K562 (cell line): Measurements from ENCODE around the gene CEP126. TPM values are rescaled to one million over a fixed set of nuclear protein-coding genes. Genes with fewer than 3 reads are reported as not detected.

Source experiments
- ATAC-seq: fragments of 200-7000 bp; cut with Tn5 transposase; 3 replicates; pipeline ENCODE4 v1.9.1; 2020; ENCODE audit warnings: moderate library complexity
- BruUV-seq: library from RNA; stranded (reverse); fragments of 400-500 nt; replicated peaks from 2 replicates; lab custom pipeline; 2021; lab: Mats Ljungman, UMichigan
- CTCF ChIA-PET: fragments of 300-600 bp; formaldehyde crosslinking; extraction: SDS; loops from one replicate; lab custom pipeline; 2021; ENCODE audit warnings: low intra/inter-chr PET ratio; lab: Yijun Ruan, JAX
- POLR2A ChIA-PET: fragments of 300-600, 350-650 bp; sonication (Branson Sonifier 250); formaldehyde crosslinking; extraction: SDS; loops from one replicate; lab custom pipeline; 2021; ENCODE audit warnings: antibody characterized with exemption, inconsistent platforms; lab: Yijun Ruan, JAX
- DNase-seq, 4 experiments: peaks; one replicate each; pipeline versions ENCODE4 v3.0.0 to v3.0.0-alpha.2; 2011 to 2018; ENCODE audit warnings: low spot score in 3 of 4, mixed read lengths in 3 of 4; ENCODE audit errors: extremely low read depth in 1 of 4
- FAIRE-seq: peaks from 2 replicates; lab custom pipeline; 2011; peaks lifted over from hg19 to GRCh38; lab: Jason Lieb, UNC
- H2AFZ ChIP-seq: 2 replicates; pipeline ENCODE4 v1.6.0; 2011; ENCODE audit warnings: low read depth, low read length, control low read depth, inconsistent platforms
- H3K27ac ChIP-seq: fragments of 200-600 bp; 3 replicates; pipeline ENCODE4 v1.8.0; 2011; ENCODE audit warnings: low read depth, mild to moderate bottlenecking, control low read depth, inconsistent platforms, low read length, moderate library complexity, mixed read lengths; ENCODE audit errors: extremely low read depth
- H3K27me3 ChIP-seq, 2 experiments: fragments of 300-600 bp in 1 of 2; 2 replicates in 1 of 2; 3 replicates in 1 of 2; pipeline versions ENCODE4 v1.6.0 to v1.8.0; 2011; ENCODE audit warnings: inconsistent platforms in 2 of 2, low read length in 2 of 2, mild to moderate bottlenecking in 1 of 2, mixed read lengths in 1 of 2, moderate library complexity in 1 of 2; ENCODE audit not compliant: control insufficient read depth in 2 of 2, insufficient read depth in 2 of 2
- H3K36me3 ChIP-seq: fragments of 300-600 bp; 3 replicates; pipeline ENCODE4 v1.8.0; 2011; ENCODE audit warnings: mild to moderate bottlenecking, low read length, inconsistent platforms; ENCODE audit not compliant: control insufficient read depth, insufficient read depth
- H3K4me1 ChIP-seq, 2 experiments: fragments of 200-600 bp in 1 of 2; replicated peaks in 1 of 2; 2 replicates in 1 of 2; 3 replicates in 1 of 2; pipeline versions ENCODE4 v1.5.1 to v1.8.0; 2011; ENCODE audit warnings: inconsistent platforms in 2 of 2, low read length in 2 of 2, mild to moderate bottlenecking in 1 of 2, mixed read lengths in 1 of 2, moderate library complexity in 1 of 2; ENCODE audit not compliant: control insufficient read depth in 2 of 2, insufficient read depth in 2 of 2
- H3K4me2 ChIP-seq: 2 replicates; pipeline ENCODE4 v1.6.1; 2011; ENCODE audit warnings: low read length, control low read depth, inconsistent platforms, mixed read lengths; ENCODE audit not compliant: insufficient read depth
- H3K4me3 ChIP-seq: fragments of 200-600 bp; sonication (generic), shearing (Covaris generic); 2 replicates; pipeline ENCODE4 v1.5.1; 2016; ENCODE audit warnings: control low read depth, inconsistent platforms
- H3K79me2 ChIP-seq: fragments of 200-600 bp; 3 replicates; pipeline ENCODE4 v1.8.0; 2011; ENCODE audit warnings: low read length, inconsistent platforms; ENCODE audit not compliant: control insufficient read depth, insufficient read depth
- H3K9ac ChIP-seq, 2 experiments: 2 replicates each; pipeline versions ENCODE4 v1.6.0 to v1.6.1; 2011; ENCODE audit warnings: low read depth in 2 of 2, low read length in 2 of 2, control low read depth in 1 of 2, inconsistent platforms in 1 of 2, mild to moderate bottlenecking in 1 of 2, mixed read lengths in 1 of 2; ENCODE audit not compliant: insufficient read depth in 1 of 2
- H3K9me1 ChIP-seq: one replicate; pipeline ENCODE4 v1.6.0; 2011; ENCODE audit warnings: inconsistent platforms, mild to moderate bottlenecking, low read length, moderate library complexity; ENCODE audit not compliant: control insufficient read depth, insufficient read depth
- H3K9me3 ChIP-seq: replicated peaks from 2 replicates; pipeline ENCODE4 v1.5.1; 2011; ENCODE audit warnings: low read depth, low read length, inconsistent platforms; ENCODE audit not compliant: control insufficient read depth, insufficient read depth
- H4K20me1 ChIP-seq: replicated peaks from 2 replicates; pipeline ENCODE4 v1.6.1; 2011; ENCODE audit warnings: low read length, inconsistent platforms, mixed read lengths; ENCODE audit not compliant: control insufficient read depth, insufficient read depth
- BCL6 ChIP-seq: fragments of 250-450 bp; sonication (Bioruptor Pico); IDR thresholded peaks from 2 replicates; pipeline ENCODE4 v1.4.0; 2020
- CHD2 ChIP-seq: IDR thresholded peaks from 2 replicates; pipeline ENCODE4 v1.6.1; 2011; ENCODE audit warnings: low read depth, low read length
- E2F3 ChIP-seq: fragments of 250-450 bp; sonication (Bioruptor Pico); IDR thresholded peaks from 2 replicates; pipeline ENCODE4 v1.4.0; 2020; ENCODE audit warnings: mild to moderate bottlenecking
- FIP1L1 ChIP-seq: fragments of 200-400 bp; formaldehyde crosslinking; IDR thresholded peaks from 2 replicates; pipeline ENCODE4 v1.6.1; 2018; ENCODE audit warnings: mild to moderate bottlenecking, low read depth, low read length; ENCODE audit not compliant: poor library complexity, severe bottlenecking
- GTF2B ChIP-seq: IDR thresholded peaks from 2 replicates; pipeline ENCODE4 v1.6.1; 2011; ENCODE audit not compliant: insufficient read length; ENCODE audit errors: extremely low read depth
- NFE2L1 ChIP-seq: fragments of 450-650 bp; IDR thresholded peaks from 2 replicates; pipeline ENCODE4 v1.6.1; 2016; ENCODE audit warnings: missing genetic modification characterization, low read depth, mild to moderate bottlenecking, missing compliant biosample characterization, moderate library complexity, borderline replicate concordance
- RUNX1 ChIP-seq: sonication (generic); IDR thresholded peaks from 2 replicates; pipeline ENCODE4 v1.6.1; 2016; ENCODE audit warnings: antibody characterized with exemption, low read depth
- TAF9B ChIP-seq: fragments of 450-650 bp; IDR thresholded peaks from 2 replicates; pipeline ENCODE4 v1.6.1; 2018; ENCODE audit warnings: mild to moderate bottlenecking; ENCODE audit not compliant: partially characterized antibody
- TBP ChIP-seq: optimal IDR thresholded peaks from 2 replicates; pipeline ENCODE3; 2011; ENCODE audit warnings: low read depth, low read length, improper control_type of control experiment
- VEZF1 ChIP-seq: fragments of 200-800 bp; sonication (Bioruptor generic); IDR thresholded peaks from 2 replicates; pipeline ENCODE4 v1.6.1; 2017; ENCODE audit warnings: missing genetic modification characterization, missing compliant biosample characterization
- XRCC3 ChIP-seq: fragments of 450-650 bp; IDR thresholded peaks from 2 replicates; pipeline ENCODE4 v1.6.1; 2017; ENCODE audit warnings: mild to moderate bottlenecking, moderate library complexity
- ZNF24 ChIP-seq: fragments of 450-650 bp; IDR thresholded peaks from 2 replicates; pipeline ENCODE4 v1.6.1; 2016
- WGBS: fragments of 100-300 bp; shearing (Covaris generic); methylation state at CpG from one replicate; pipeline ENCODE4 v1.1.6; 2016; ENCODE audit warnings: low coverage, mixed read lengths; ENCODE audit not compliant: insufficient coverage; ENCODE audit errors: missing lambda C conversion rate; 5-methylcytosine and 5-hydroxymethylcytosine counted together
- in situ Hi-C: fragments of 300-500 bp; cut with MboI; formaldehyde crosslinking; loops from 4 replicates; pipeline ENCODE4 v1.15.0; 2018; ENCODE audit warnings: inconsistent platforms, mixed read lengths
- intact Hi-C: fragments of 100-400 bp; cut with micrococcal nuclease; formaldehyde crosslinking; loops from 2 replicates; pipeline ENCODE4 v1.14.2; 2022
- polyA plus RNA-seq, 8 experiments: library from polyadenylated mRNA; depleted of rRNA in 4 of 8; stranded (reverse) in 5 of 8; unstranded in 3 of 8; fragments of >200 nt; fragmentation: Nextera tagmentation in 2 of 8; fragmentation: Illumina TruSeq in 1 of 8; extraction: Ambion mirVana in 2 of 8; extraction: Trizol in 1 of 8; gene quantifications; 2 replicates each; pipeline versions ENCODE4 v1.2.1 to v1.2.3, GENCODE V29; 2011 to 2014; ENCODE audit warnings: inconsistent platforms in 1 of 8, missing spikeins in 1 of 8
- total RNA-seq, 7 experiments: library from RNA; depleted of rRNA in 6 of 7; stranded (reverse); fragments of >200 nt in 6 of 7; fragmentation: Illumina TruSeq in 2 of 7; extraction: Trizol in 2 of 7; gene quantifications; 2 replicates each; pipeline versions ENCODE4 v1.2.1 to v1.2.3, GENCODE V29; 2011 to 2021; ENCODE audit warnings: low replicate concordance in 1 of 7
- TF ChIP-seq, protein P1 (sequence below): fragments of 250-450 bp; sonication (Bioruptor Pico); IDR thresholded peaks from 2 replicates; pipeline ENCODE4 v1.8.0; 2022; ENCODE audit warnings: inconsistent platforms, mild to moderate bottlenecking, moderate library complexity, borderline replicate concordance

The CEP126 gene
- total and polyA plus RNA-seq, 9 of the 15 experiments (the other 6 are each of a cell fraction or from before 2014, with no cell fraction given): 0.01 to 0.11 (median 0.07) TPM; not detected in 3

GRCh38 chr11:101929294-101929915 is 14.6 kb downstream of the CEP126 start:
- POLR2A ChIA-PET: no interaction called here
- DNase-seq (no peak), ATAC-seq (no peak), FAIRE-seq (no peak)
- Histone ChIP-seq H3K9me1 (no peaks in the 10 kb centered on the region), H2AFZ (no peak overlapping the region), H3K79me2 (no peaks in the 10 kb centered on the region), H3K9me3 (no peaks in the 10 kb centered on the region), H3K4me3 (no peak overlapping the region), H3K4me2 (no peak overlapping the region), H3K9ac (no peak overlapping the region), H4K20me1 (no peaks in the 10 kb centered on the region), H3K27ac (no peak overlapping the region), H3K27me3 (no peaks in the 10 kb centered on the region), H3K4me1 (no peaks in the 10 kb centered on the region), H3K36me3 (no peaks in the 10 kb centered on the region)
- TF ChIP-seq CHD2 (no peak), FIP1L1 (no peak), ZNF24 (no peak)
- intact Hi-C loops (no loop called here), in situ Hi-C loops (no loop called here)
- WGBS: 2% methylated on average over 5 of the region's 5 CpGs
- CTCF ChIA-PET: no interaction called here
- no TSS peak for BruUV-seq

DNA sequence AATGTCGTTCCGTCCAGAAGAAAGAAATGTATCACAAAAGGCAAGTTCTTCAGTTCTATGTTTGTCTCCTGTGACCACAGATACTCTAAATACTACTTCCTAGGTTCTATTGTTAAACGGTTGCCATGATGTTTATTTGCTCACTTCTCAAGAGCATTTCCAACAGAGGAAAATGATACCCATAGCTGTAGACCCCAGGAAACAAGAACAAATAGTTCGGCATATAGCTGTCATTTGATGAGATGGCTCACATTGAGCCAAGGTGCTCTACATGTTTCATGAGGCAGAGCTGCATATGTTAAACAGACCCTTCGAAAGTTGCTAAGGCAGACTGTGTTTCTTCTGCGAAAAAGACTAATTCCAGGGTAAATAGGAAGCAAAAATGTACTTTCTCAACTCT is 16.9 kb downstream of the CEP126 start:
- in situ Hi-C loops (no loop called here), intact Hi-C loops (no loop called here)
- DNase-seq: no peak
- no peak for TF ChIP-seq E2F3
- TF ChIP-seq RUNX1: no peak
- TF ChIP-seq VEZF1: no peak
- TF ChIP-seq NFE2L1 (tag): no peak
- TF ChIP-seq, protein P1, sequence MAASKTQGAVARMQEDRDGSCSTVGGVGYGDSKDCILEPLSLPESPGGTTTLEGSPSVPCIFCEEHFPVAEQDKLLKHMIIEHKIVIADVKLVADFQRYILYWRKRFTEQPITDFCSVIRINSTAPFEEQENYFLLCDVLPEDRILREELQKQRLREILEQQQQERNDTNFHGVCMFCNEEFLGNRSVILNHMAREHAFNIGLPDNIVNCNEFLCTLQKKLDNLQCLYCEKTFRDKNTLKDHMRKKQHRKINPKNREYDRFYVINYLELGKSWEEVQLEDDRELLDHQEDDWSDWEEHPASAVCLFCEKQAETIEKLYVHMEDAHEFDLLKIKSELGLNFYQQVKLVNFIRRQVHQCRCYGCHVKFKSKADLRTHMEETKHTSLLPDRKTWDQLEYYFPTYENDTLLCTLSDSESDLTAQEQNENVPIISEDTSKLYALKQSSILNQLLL (CRISPR knock-in tag): no peak
- no peak for TF ChIP-seq GTF2B
- TF ChIP-seq BCL6 (CRISPR knock-in tag): no peak
- no peak for TF ChIP-seq XRCC3
- TF ChIP-seq TBP: no peak
- no peak for TF ChIP-seq TAF9B

More for the DNA sequence above, 16.9 kb downstream of the CEP126 start:
- Histone ChIP-seq H4K20me1 (no peaks in the 10 kb centered on the region), H3K9ac (no peak overlapping the region), H3K36me3 (no peaks in the 10 kb centered on the region), H3K9me3 (no peaks in the 10 kb centered on the region), H3K4me3 (no peak overlapping the region), H2AFZ (no peak overlapping the region), H3K79me2 (no peaks in the 10 kb centered on the region), H3K27me3 (no peaks in the 10 kb centered on the region), H3K4me2 (no peak overlapping the region), H3K27ac (no peak overlapping the region), H3K9me1 (no peaks in the 10 kb centered on the region), H3K4me1 (no peaks in the 10 kb centered on the region)
- no TSS peak for BruUV-seq
- FAIRE-seq (no peak), ATAC-seq (no peak)
- WGBS: under 1% methylated on average over 6 of the region's 6 CpGs
- ChIA-PET POLR2A (no interaction called here), CTCF (no interaction called here)
